BLaER1 (cell line): ENCODE data around the gene CCDC124.
"Not testable (repeated sequence)": the region's sequence is repeated elsewhere in the genome, so short reads cannot be mapped to it uniquely, and the experiment has no call there.

Experiments used
- H3K27ac ChIP-seq: shearing (Covaris generic); formaldehyde crosslinking; 2 replicates; pipeline ENCODE4 v1.8.1; 2022
- H3K27me3 ChIP-seq: shearing (Covaris generic); formaldehyde crosslinking; 2 replicates; pipeline ENCODE4 v1.8.1; 2022
- H3K36me3 ChIP-seq: shearing (Covaris generic); formaldehyde crosslinking; 2 replicates; pipeline ENCODE4 v1.8.1; 2022
- H3K4me1 ChIP-seq: shearing (Covaris generic); formaldehyde crosslinking; 2 replicates; pipeline ENCODE4 v1.8.1; 2022
- H3K4me2 ChIP-seq: shearing (Covaris generic); formaldehyde crosslinking; 2 replicates; pipeline ENCODE4 v1.8.1; 2022
- H3K4me3 ChIP-seq: shearing (Covaris generic); formaldehyde crosslinking; 2 replicates; pipeline ENCODE4 v1.8.1; 2022
- H3K9ac ChIP-seq: shearing (Covaris generic); formaldehyde crosslinking; 2 replicates; pipeline ENCODE4 v1.8.1; 2022
- H3K9me3 ChIP-seq: shearing (Covaris generic); formaldehyde crosslinking; 2 replicates; pipeline ENCODE4 v1.8.1; 2022
- H4K20me1 ChIP-seq: shearing (Covaris generic); formaldehyde crosslinking; 2 replicates; pipeline ENCODE4 v1.8.1; 2022
- Cebpa-rat ChIP-seq: shearing (Covaris generic); IDR thresholded peaks from 2 replicates; pipeline ENCODE4 v1.8.1; 2022

CCDC124 gene

GRCh38 chr19:17909003-17909732, 23.6 kb upstream of the CCDC124 start:
- no peak overlapping the region for H3K9ac ChIP-seq
- no peaks in the 10 kb centered on the region for H3K36me3 ChIP-seq
- H3K4me1 ChIP-seq = no peaks in the 10 kb centered on the region
- H3K27me3 ChIP-seq = no peaks in the 10 kb centered on the region
- no peaks in the 10 kb centered on the region for H4K20me1 ChIP-seq
- H3K4me3 ChIP-seq = no peak overlapping the region
- TF ChIP-seq Cebpa-rat = no peak
- no peak overlapping the region for H3K4me2 ChIP-seq
- no peak overlapping the region for H3K27ac ChIP-seq
- peaks cover 45% of the 10 kb centered on the region for H3K9me3 ChIP-seq

GRCh38 chr19:17910791-17911360, 21.9 kb upstream of the CCDC124 start:
- H3K9me3 ChIP-seq = peaks cover 50% of the 10 kb centered on the region
- no peak overlapping the region for H3K4me3 ChIP-seq
- no peaks in the 10 kb centered on the region for H3K4me1 ChIP-seq
- H4K20me1 ChIP-seq = no peaks in the 10 kb centered on the region
- no peak overlapping the region for H3K9ac ChIP-seq
- TF ChIP-seq Cebpa-rat = no peak
- H3K36me3 ChIP-seq = no peaks in the 10 kb centered on the region
- no peak overlapping the region for H3K4me2 ChIP-seq
- H3K27ac ChIP-seq = no peak overlapping the region
- no peaks in the 10 kb centered on the region for H3K27me3 ChIP-seq

GRCh38 chr19:17915940-17916593, 16.7 kb upstream of the CCDC124 start:
- H3K27ac ChIP-seq = no peak overlapping the region
- peaks cover 46% of the 10 kb centered on the region for H3K9me3 ChIP-seq
- H3K36me3 ChIP-seq = no peaks in the 10 kb centered on the region
- H3K4me3 ChIP-seq = no peak overlapping the region
- no peak for TF ChIP-seq Cebpa-rat
- no peaks in the 10 kb centered on the region for H3K27me3 ChIP-seq
- no peak overlapping the region for H3K4me2 ChIP-seq
- no peaks in the 10 kb centered on the region for H4K20me1 ChIP-seq
- no peak overlapping the region for H3K9ac ChIP-seq
- no peaks in the 10 kb centered on the region for H3K4me1 ChIP-seq

- H3K27ac ChIP-seq, H4K20me1 ChIP-seq, H3K27me3 ChIP-seq, H3K4me3 ChIP-seq, H3K36me3 ChIP-seq, H3K4me1 ChIP-seq, H3K9ac ChIP-seq, H3K4me2 ChIP-seq: not testable (repeated sequence)
- peaks cover 37% of the 10 kb centered on the region for H3K9me3 ChIP-seq
Observed at GRCh38 chr19:17918151-17918550, 14.7 kb upstream of the CCDC124 start.

- not testable (repeated sequence) for H3K27me3 ChIP-seq, H3K4me1 ChIP-seq, H4K20me1 ChIP-seq, H3K36me3 ChIP-seq, H3K4me3 ChIP-seq, H3K27ac ChIP-seq, H3K4me2 ChIP-seq, H3K9ac ChIP-seq
- H3K9me3 ChIP-seq = peaks cover 27% of the 10 kb centered on the region
Observed at GRCh38 chr19:17919122-17919521, 13.7 kb upstream of the CCDC124 start.

- H3K9me3 ChIP-seq = peaks cover 22% of the 10 kb centered on the region
- H4K20me1 ChIP-seq = no peaks in the 10 kb centered on the region
- H3K4me1 ChIP-seq = no peaks in the 10 kb centered on the region
- no peak overlapping the region for H3K4me2 ChIP-seq
- no peak overlapping the region for H3K27ac ChIP-seq
- TF ChIP-seq Cebpa-rat = no peak
- no peak overlapping the region for H3K9ac ChIP-seq
- no peaks in the 10 kb centered on the region for H3K36me3 ChIP-seq
- no peak overlapping the region for H3K4me3 ChIP-seq
- H3K27me3 ChIP-seq = no peaks in the 10 kb centered on the region
Observed at GRCh38 chr19:17920527-17920926, 12.3 kb upstream of the CCDC124 start.

GRCh38 chr19:17922138-17922537, 10.7 kb upstream of the CCDC124 start:
- Histone ChIP-seq H3K36me3 (no peaks in the 10 kb centered on the region), H3K9me3 (peaks cover 16% of the 10 kb centered on the region), H4K20me1 (no peaks in the 10 kb centered on the region), H3K4me1 (no peaks in the 10 kb centered on the region), H3K4me3 (no peak overlapping the region), H3K27me3 (no peaks in the 10 kb centered on the region), H3K27ac (no peak overlapping the region), H3K9ac (no peak overlapping the region), H3K4me2 (no peak overlapping the region)
- no peak for TF ChIP-seq Cebpa-rat

- Histone ChIP-seq H3K27me3 (no peaks in the 10 kb centered on the region), H3K4me2 (no peak overlapping the region), H3K36me3 (no peaks in the 10 kb centered on the region), H4K20me1 (no peaks in the 10 kb centered on the region), H3K9me3 (no peaks in the 10 kb centered on the region), H3K27ac (no peak overlapping the region), H3K4me1 (no peaks in the 10 kb centered on the region), H3K4me3 (no peak overlapping the region), H3K9ac (no peak overlapping the region)
- no peak for TF ChIP-seq Cebpa-rat
Observed at GRCh38 chr19:17926044-17926443, 6.8 kb upstream of the CCDC124 start.

GRCh38 chr19:17929056-17929455, 3.8 kb upstream of the CCDC124 start:
- H3K9me3 ChIP-seq = no peaks in the 10 kb centered on the region
- no peak overlapping the region for H3K9ac ChIP-seq
- H3K4me1 ChIP-seq = peaks cover 17% of the 10 kb centered on the region
- no peak overlapping the region for H3K4me2 ChIP-seq
- no peak for TF ChIP-seq Cebpa-rat
- no peaks in the 10 kb centered on the region for H4K20me1 ChIP-seq
- H3K4me3 ChIP-seq = no peak overlapping the region
- H3K27ac ChIP-seq = no peak overlapping the region
- H3K27me3 ChIP-seq = no peaks in the 10 kb centered on the region
- no peaks in the 10 kb centered on the region for H3K36me3 ChIP-seq

- Histone ChIP-seq H3K4me2 (peak overlapping the region; percentile 96), H3K27me3 (no peaks in the 10 kb centered on the region), H3K9ac (peak overlapping the region; percentile 91), H4K20me1 (no peaks in the 10 kb centered on the region), H3K27ac (peak overlapping the region; percentile 98), H3K4me1 (peaks cover 22% of the 10 kb centered on the region), H3K36me3 (peaks cover 15% of the 10 kb centered on the region), H3K9me3 (no peaks in the 10 kb centered on the region), H3K4me3 (peak overlapping the region; percentile 85)
- TF ChIP-seq Cebpa-rat = no peak
Observed at GRCh38 chr19:17931532-17932191, 1.2 kb upstream of the CCDC124 start.
